ENCODE results near the gene ZNF804A.

DNA sequence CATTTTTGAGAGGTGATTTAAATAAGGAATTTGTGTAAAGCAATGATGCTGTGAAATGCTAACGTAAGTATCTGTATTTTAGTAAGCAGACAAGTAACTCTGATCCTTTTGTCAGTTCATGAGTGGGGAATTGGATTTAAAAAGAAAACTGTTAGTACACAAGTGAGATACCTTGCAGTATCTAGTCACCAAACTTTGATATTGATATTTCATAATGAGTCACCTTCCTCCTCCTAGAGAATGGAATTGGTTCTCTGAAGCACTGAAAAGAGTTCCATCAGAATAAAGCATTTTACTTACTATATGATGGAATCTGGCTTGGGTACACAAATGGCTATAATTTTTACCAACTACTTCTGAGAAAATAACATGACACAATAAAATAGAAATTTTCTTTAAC is 232.2 kb downstream of the ZNF804A start:
- no peak for TF ChIP-seq TAF1 (IDR thresholded peaks at IDR 0.05; ENCODE audit: borderline replicate concordance, insufficient read depth, low read length)
- TF ChIP-seq, protein P1, sequence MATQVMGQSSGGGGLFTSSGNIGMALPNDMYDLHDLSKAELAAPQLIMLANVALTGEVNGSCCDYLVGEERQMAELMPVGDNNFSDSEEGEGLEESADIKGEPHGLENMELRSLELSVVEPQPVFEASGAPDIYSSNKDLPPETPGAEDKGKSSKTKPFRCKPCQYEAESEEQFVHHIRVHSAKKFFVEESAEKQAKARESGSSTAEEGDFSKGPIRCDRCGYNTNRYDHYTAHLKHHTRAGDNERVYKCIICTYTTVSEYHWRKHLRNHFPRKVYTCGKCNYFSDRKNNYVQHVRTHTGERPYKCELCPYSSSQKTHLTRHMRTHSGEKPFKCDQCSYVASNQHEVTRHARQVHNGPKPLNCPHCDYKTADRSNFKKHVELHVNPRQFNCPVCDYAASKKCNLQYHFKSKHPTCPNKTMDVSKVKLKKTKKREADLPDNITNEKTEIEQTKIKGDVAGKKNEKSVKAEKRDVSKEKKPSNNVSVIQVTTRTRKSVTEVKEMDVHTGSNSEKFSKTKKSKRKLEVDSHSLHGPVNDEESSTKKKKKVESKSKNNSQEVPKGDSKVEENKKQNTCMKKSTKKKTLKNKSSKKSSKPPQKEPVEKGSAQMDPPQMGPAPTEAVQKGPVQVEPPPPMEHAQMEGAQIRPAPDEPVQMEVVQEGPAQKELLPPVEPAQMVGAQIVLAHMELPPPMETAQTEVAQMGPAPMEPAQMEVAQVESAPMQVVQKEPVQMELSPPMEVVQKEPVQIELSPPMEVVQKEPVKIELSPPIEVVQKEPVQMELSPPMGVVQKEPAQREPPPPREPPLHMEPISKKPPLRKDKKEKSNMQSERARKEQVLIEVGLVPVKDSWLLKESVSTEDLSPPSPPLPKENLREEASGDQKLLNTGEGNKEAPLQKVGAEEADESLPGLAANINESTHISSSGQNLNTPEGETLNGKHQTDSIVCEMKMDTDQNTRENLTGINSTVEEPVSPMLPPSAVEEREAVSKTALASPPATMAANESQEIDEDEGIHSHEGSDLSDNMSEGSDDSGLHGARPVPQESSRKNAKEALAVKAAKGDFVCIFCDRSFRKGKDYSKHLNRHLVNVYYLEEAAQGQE (IDR thresholded peaks at IDR 0.05; ENCODE audit: insufficient read depth in 1 of 2, low read depth in 2 of 2, low read length in 2 of 2): no peak
- no peak for TF ChIP-seq POLR2AphosphoS5 (IDR thresholded peaks at IDR 0.05; ENCODE audit: low read depth, low read length)

Data from PFSK-1 (cell line).